GM21526 (cell line): ENCODE measurements around the gene LRCOL1.

Source experiments
- ATAC-seq: cut with Tn5 transposase; IDR thresholded peaks from one replicate; pipeline ENCODE4 v1.9.1; 2021; ENCODE audit warnings: moderate library complexity; ENCODE audit not compliant: unreplicated experiment, low FRiP score

LRCOL1 gene

GRCh38 chr12:132610051-132610759 is at the start of gene LRCOL1:
Gene LRCOL1 (minus strand): TSS chr12:132610582. CDS start chr12:132606251, 4,331 bp downstream.
- ATAC-seq: no peak

- no peak for ATAC-seq
Observed at GRCh38 chr12:132660052-132660451, 49.7 kb upstream of the LRCOL1 start.

- ATAC-seq: no peak
Observed at GRCh38 chr12:132659146-132659545, 48.8 kb upstream of the LRCOL1 start.

- no peak for ATAC-seq
Observed at GRCh38 chr12:132658149-132658894, 47.9 kb upstream of the LRCOL1 start.

- no peak for ATAC-seq
Observed at GRCh38 chr12:132657004-132657727, 46.8 kb upstream of the LRCOL1 start.

- ATAC-seq: no peak
Observed at GRCh38 chr12:132653567-132654290, 43.3 kb upstream of the LRCOL1 start.

- ATAC-seq: no peak
Observed at GRCh38 chr12:132651444-132652100, 41.2 kb upstream of the LRCOL1 start.

- ATAC-seq: no peak
Observed at GRCh38 chr12:132649226-132649945, 39.0 kb upstream of the LRCOL1 start.

GRCh38 chr12:132648616-132649225 is 38.3 kb upstream of the LRCOL1 start:
- ATAC-seq: no peak

GRCh38 chr12:132647858-132648257 is 37.5 kb upstream of the LRCOL1 start:
- no peak for ATAC-seq

- ATAC-seq: no peak
Observed at GRCh38 chr12:132646850-132647249, 36.5 kb upstream of the LRCOL1 start.

- no peak for ATAC-seq
Observed at GRCh38 chr12:132642846-132643835, 32.8 kb upstream of the LRCOL1 start.

GRCh38 chr12:132641811-132642650 is 31.6 kb upstream of the LRCOL1 start:
- no peak for ATAC-seq

GRCh38 chr12:132640936-132641335 is 30.6 kb upstream of the LRCOL1 start:
- no peak for ATAC-seq

- no peak for ATAC-seq
Observed at GRCh38 chr12:132639956-132640520, 29.7 kb upstream of the LRCOL1 start.

GRCh38 chr12:132638541-132639408 is 28.4 kb upstream of the LRCOL1 start:
- ATAC-seq: no peak
